Small intestine (tissue), 7 donors: Measurements from ENCODE around the gene EBP. TPM values are rescaled to one million over a fixed set of nuclear protein-coding genes. Genes with fewer than 3 reads are reported as not detected.
"Not testable (repeated sequence)": the region's sequence is repeated elsewhere in the genome, so short reads cannot be mapped to it uniquely, and the experiment has no call there.

Source experiments
- DNase-seq, 2 donors: peaks; one replicate each; pipeline versions ENCODE4 v3.0.0 to v3.0.0-alpha.2; 2013
- FAIRE-seq: peaks from 2 replicates; lab custom pipeline; 2012; peaks lifted over from hg19 to GRCh38; lab: Jason Lieb, UNC
- H3K27ac ChIP-seq, 3 donors: one replicate each; pipeline ENCODE4 v1.5.1; 2013; ENCODE audit warnings: low read length in 2 of 3, mild to moderate bottlenecking in 2 of 3, control low read depth in 1 of 3, inconsistent platforms in 1 of 3, low read depth in 1 of 3, moderate library complexity in 1 of 3
- H3K27me3 ChIP-seq, 3 donors: one replicate each; pipeline ENCODE4 v1.6.1; 2013; ENCODE audit warnings: low read length in 3 of 3, inconsistent platforms in 1 of 3; ENCODE audit not compliant: control insufficient read depth in 3 of 3, insufficient read depth in 3 of 3
- H3K36me3 ChIP-seq, 3 donors: one replicate each; pipeline ENCODE4 v1.6.1; 2013; ENCODE audit warnings: low read length in 3 of 3, inconsistent platforms in 1 of 3, low read depth in 1 of 3, mild to moderate bottlenecking in 1 of 3, moderate library complexity in 1 of 3; ENCODE audit not compliant: control insufficient read depth in 3 of 3, insufficient read depth in 2 of 3
- H3K4me1 ChIP-seq, 3 donors: one replicate each; pipeline ENCODE4 v1.6.1; 2013; ENCODE audit warnings: low read length in 2 of 3, inconsistent platforms in 1 of 3, low read depth in 1 of 3, mild to moderate bottlenecking in 1 of 3, moderate library complexity in 1 of 3; ENCODE audit not compliant: control insufficient read depth in 3 of 3, insufficient read depth in 2 of 3
- H3K4me3 ChIP-seq, 3 donors: one replicate each; pipeline ENCODE4 v1.5.1; 2013; ENCODE audit warnings: low read length in 3 of 3, control low read depth in 1 of 3, inconsistent platforms in 1 of 3, low read depth in 1 of 3, mild to moderate bottlenecking in 1 of 3, moderate library complexity in 1 of 3
- H3K9me3 ChIP-seq, 2 donors: one replicate each; pipeline ENCODE4 v1.6.1; 2013; ENCODE audit warnings: low read depth in 1 of 2, low read length in 1 of 2; ENCODE audit not compliant: control insufficient read depth in 2 of 2, insufficient read depth in 1 of 2
- WGBS, 3 donors: extraction: QIAGEN DNeasy Blood & Tissue Kit; methylation state at CpG; one replicate each; pipeline ENCODE4 v1.1.7; 2013; 5-methylcytosine and 5-hydroxymethylcytosine counted together
- polyA plus RNA-seq, 4 donors: library from polyadenylated mRNA; stranded (reverse) in 3 of 4; unstranded in 1 of 4; fragments of 200-250 nt in 3 of 4; fragments of 120-200 nt in 1 of 4; gene quantifications; one replicate each; pipeline versions ENCODE4 v1.2.1 to v1.2.3, GENCODE V29; 2013
- donor health status: healthy with polysubstance abuse.
- donor health status: control.
- donor health status: control.
- donor health status: Bipolar disorder and iron deficiency.
- donor health status: healthy.

EBP gene
- polyA plus RNA-seq, 4 donors = 92.9 to 298 (median 124) TPM

DNA sequence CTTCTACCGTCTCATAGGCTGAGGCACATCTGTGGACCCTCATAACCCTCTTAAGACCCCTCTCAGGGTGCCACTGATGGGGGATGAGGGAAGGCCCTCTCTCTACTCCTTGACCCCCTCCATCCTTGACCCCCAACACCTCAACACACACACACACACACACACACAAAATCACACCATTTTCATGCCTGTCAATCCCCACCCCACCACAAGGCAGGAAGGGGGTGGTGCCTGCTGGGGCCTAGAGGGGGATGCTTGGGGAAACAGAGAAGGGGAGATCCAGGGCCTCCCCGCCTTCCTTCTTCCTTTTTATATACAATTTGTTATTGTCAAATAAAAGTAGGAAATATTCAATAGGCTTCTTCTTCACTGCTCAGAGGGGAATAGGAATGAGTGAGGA, 1.2 kb upstream of the EBP start:
- H3K27ac ChIP-seq = no peak overlapping the region
- 66 to 95% (median 86%) methylated on average over 2 of the region's 2 CpGs for WGBS, 3 donors
- peaks cover 0 to 10% (median 5%) of the 10 kb centered on the region in 3 donors for H3K4me1 ChIP-seq
- H3K4me3 ChIP-seq = no peak overlapping the region
- FAIRE-seq = no peak
- no peaks in the 10 kb centered on the region for H3K27me3 ChIP-seq
- DNase-seq = no peak
- H3K36me3 ChIP-seq = peaks cover 0 to 29% (median 4%) of the 10 kb centered on the region in 3 donors
- H3K9me3 ChIP-seq = no peaks in the 10 kb centered on the region

DNA sequence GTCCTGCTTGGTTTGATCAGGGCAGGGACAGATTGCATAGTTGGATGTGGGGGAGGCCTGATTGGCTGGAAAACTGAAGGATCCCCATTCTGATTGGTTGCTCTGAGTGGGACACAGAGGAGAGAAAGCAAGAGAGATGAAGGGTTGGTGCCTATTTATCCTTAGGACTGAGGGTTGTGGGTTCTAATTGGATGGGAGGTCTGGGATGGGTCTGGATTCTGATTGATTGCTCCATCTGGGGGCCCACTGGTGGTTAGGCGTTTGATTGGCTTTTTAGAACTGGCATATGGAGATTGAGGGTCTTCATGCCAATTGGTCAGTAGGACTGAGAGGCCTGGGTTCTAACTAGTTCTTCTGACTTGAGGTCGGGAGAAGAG, 644 bp upstream of the EBP start:
- Histone ChIP-seq H3K27ac (peak overlapping the region in 1 of 3 donors; percentile 90), H3K4me3 (peak overlapping the region in 1 of 3 donors; percentile 64), H3K36me3 (peaks cover 0 to 30% (median 0%) of the 10 kb centered on the region in 3 donors), H3K9me3 (no peaks in the 10 kb centered on the region), H3K4me1 (peaks cover 0 to 10% (median 5%) of the 10 kb centered on the region in 3 donors), H3K27me3 (no peaks in the 10 kb centered on the region)
- DNase-seq = no peak
- no peak for FAIRE-seq
- 25 to 40% (median 37%) methylated on average over 2 of the region's 2 CpGs for WGBS, 3 donors

DNA sequence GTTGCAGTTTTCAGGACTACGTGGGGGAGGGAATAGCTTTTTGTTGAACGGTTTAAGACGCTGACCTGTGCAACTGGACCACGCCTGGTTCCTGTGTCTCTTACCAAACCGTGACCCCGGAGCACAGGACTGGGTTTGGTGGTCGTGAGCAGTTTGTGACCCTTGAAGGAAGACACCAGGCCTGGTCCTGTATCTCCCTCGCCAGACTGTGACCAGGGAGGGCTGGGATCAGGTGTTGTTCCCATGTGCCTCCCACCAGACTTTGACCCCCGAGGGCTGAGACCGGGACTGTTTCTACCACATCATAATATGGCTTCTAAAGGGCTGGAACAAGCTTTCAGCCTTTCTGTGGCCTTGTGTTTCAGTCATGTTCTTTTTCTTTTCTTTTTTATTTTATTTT, 683 bp downstream of the EBP start:
- H3K36me3 ChIP-seq = peaks cover 0 to 28% (median 4%) of the 10 kb centered on the region in 3 donors
- H3K27me3 ChIP-seq = no peaks in the 10 kb centered on the region
- 3 to 41% (median 6%) methylated on average over 10 of the region's 10 CpGs for WGBS, 3 donors
- H3K9me3 ChIP-seq = no peaks in the 10 kb centered on the region
- peak overlapping the region; percentile 71 to 90 (median 90) for H3K27ac ChIP-seq
- DNase-seq (peak; percentile 69 to 75), FAIRE-seq (no peak)
- peaks cover 0 to 10% (median 5%) of the 10 kb centered on the region in 3 donors for H3K4me1 ChIP-seq
- peak overlapping the region; percentile 64 to 68 (median 67) for H3K4me3 ChIP-seq

DNA sequence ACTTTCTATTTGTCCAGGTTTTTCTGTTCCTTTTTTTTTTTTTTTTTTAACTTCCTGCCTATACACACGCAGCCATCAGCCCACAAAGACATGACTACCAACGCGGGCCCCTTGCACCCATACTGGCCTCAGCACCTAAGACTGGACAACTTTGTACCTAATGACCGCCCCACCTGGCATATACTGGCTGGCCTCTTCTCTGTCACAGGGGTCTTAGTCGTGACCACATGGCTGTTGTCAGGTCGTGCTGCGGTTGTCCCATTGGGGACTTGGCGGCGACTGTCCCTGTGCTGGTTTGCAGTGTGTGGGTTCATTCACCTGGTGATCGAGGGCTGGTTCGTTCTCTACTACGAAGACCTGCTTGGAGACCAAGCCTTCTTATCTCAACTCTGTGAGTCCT, 2.1 kb downstream of the EBP start:
- Histone ChIP-seq H3K36me3 (peaks cover 0 to 39% (median 4%) of the 10 kb centered on the region in 3 donors), H3K27me3 (no peaks in the 10 kb centered on the region), H3K9me3 (no peaks in the 10 kb centered on the region), H3K27ac (no peak overlapping the region), H3K4me3 (no peak overlapping the region), H3K4me1 (peaks cover 0 to 10% (median 5%) of the 10 kb centered on the region in 3 donors)
- WGBS, 3 donors = 84 to 94% (median 88%) methylated on average over 12 of the region's 12 CpGs
- DNase-seq (no peak), FAIRE-seq (no peak)

DNA sequence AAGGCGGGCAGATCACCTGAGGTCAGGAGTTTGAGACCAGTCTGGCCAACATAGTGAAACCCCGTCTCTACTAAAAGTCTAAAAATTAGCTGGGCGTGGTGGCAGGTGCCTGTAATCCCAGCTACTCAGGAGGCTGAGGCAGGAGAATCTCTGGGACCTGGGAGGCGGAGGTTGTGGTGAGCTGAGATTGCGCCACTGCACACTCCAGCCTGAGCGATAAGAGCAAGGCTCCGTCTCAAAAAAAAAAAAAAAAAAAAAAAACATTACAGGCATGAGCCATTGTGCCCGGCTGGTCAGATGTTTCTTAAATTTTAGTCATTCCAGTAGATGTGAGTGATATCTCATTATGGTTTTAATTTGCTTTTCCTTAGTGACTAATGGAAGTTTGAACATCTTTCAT, 4.2 kb downstream of the EBP start:
- 78 to 91% (median 88%) methylated on average over 8 of the region's 8 CpGs for WGBS, 3 donors
- H3K27me3 ChIP-seq = not testable (repeated sequence)

DNA sequence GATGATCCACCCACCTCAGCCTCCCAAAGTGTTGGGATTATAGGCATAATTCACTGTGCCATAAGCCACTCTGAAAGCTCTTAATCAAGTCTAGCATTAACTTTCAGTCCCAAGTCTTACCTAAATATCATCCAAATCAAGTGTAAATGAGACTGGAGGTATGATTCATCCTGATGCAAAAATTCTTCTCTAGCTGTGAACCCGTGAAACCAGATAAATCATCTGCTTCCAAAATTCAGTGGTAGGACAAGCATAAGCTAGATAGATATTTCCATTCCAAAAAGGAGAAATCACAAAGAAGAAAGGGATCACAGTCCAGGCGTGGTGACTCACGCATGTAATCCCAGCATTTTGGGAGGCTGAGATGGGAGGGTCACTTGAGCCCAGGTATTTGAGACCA, 9.1 kb downstream of the EBP start:
- H3K4me1 ChIP-seq = no peaks in the 10 kb centered on the region
- H3K27me3 ChIP-seq = no peaks in the 10 kb centered on the region
- H3K27ac ChIP-seq = peak overlapping the region in 1 of 3 donors; percentile 83
- H3K36me3 ChIP-seq = peaks cover 0 to 30% (median 4%) of the 10 kb centered on the region in 3 donors
- 80 to 94% (median 81%) methylated on average over 2 to 3 of the region's 3 CpGs for WGBS, 3 donors
- no peak overlapping the region for H3K4me3 ChIP-seq
- DNase-seq = no peak
- no peak for FAIRE-seq
- no peaks in the 10 kb centered on the region for H3K9me3 ChIP-seq

More for the DNA sequence above, 4.2 kb downstream of the EBP start:
- not testable (repeated sequence) for H3K4me1 ChIP-seq, H3K27ac ChIP-seq, FAIRE-seq, H3K9me3 ChIP-seq, DNase-seq, H3K4me3 ChIP-seq
- peaks cover 0 to 46% (median 4%) of the 10 kb centered on the region in 3 donors for H3K36me3 ChIP-seq

DNA sequence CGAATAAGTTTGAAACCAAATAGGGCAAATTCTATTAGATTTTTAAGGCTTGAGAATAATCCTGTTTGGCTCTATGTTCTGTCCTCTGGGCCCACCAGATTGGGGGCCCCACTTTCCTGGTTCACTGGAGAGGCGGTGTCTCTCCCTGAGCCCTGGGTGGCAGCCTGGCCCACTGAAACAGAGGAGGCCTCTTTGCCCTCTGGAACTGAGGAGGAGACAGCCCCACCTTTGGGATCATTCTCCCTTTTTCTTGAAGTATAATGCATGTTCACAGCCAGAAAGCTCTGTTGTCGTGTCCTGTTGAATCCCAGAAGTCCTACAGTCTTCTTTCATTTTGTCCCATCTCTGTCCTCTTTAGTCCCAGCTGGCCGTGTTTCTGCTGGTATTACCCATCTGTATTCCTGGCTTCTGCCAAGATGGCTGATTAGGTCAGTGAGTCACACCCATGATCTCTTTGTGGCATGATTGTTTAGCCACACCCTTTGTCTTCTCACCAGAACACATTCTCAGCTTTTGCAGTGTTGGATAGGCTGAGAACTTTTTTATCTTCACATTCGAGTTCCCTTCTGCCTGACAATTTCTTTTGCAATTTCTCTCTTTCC, 9.9 kb downstream of the EBP start:
- H3K36me3 ChIP-seq = peaks cover 0 to 25% (median 4%) of the 10 kb centered on the region in 3 donors
- H3K4me1 ChIP-seq = no peaks in the 10 kb centered on the region
- 57 to 63% (median 60%) methylated on average over 5 of the region's 5 CpGs for WGBS, 3 donors
- DNase-seq (peak; percentile 45 to 71), FAIRE-seq (no peak)
- H3K27me3 ChIP-seq = no peaks in the 10 kb centered on the region
- no peak overlapping the region for H3K4me3 ChIP-seq
- H3K27ac ChIP-seq = peak overlapping the region; percentile 38 to 83 (median 55)
- no peaks in the 10 kb centered on the region for H3K9me3 ChIP-seq

DNA sequence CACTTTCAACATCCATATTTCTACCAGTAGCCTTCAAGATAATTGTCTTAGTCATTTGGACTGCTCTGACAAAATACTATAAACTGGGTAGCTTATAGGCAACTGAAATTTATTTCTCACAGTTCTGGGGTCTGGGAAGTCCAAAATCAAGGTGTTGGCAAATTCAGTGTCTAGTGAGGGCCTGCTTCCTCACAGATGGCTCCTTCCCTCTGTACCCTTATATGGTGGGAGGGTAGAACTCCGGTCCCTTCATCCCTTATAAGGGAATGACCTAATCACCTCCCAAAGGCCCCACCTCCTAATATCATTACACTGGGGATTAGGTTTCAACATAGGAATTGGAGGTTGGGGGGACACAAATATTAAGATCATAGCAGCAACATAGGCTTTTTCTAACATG, 10.6 kb downstream of the EBP start:
- H3K9me3 ChIP-seq = no peaks in the 10 kb centered on the region
- WGBS, 3 donors = 71 to 92% (median 75%) methylated on average over 1 of the region's 1 CpG
- H3K4me3 ChIP-seq = no peak overlapping the region
- peaks cover 0 to 20% (median under 1%) of the 10 kb centered on the region in 3 donors for H3K36me3 ChIP-seq
- no peaks in the 10 kb centered on the region for H3K27me3 ChIP-seq
- no peaks in the 10 kb centered on the region for H3K4me1 ChIP-seq
- DNase-seq (no peak), FAIRE-seq (no peak)
- peak overlapping the region in 1 of 3 donors; percentile 55 for H3K27ac ChIP-seq
